GM18520 (cell line): ENCODE data around the gene OTX1.
A peak's percentile ranks its signal among the peaks of the same experiment; 100 is the strongest.
"Not testable (repeated sequence)": the region's sequence is repeated elsewhere in the genome, so short reads cannot be mapped to it uniquely, and the experiment has no call there.

Experiments used
- ATAC-seq: cut with Tn5 transposase; IDR thresholded peaks from one replicate; pipeline ENCODE4 v1.9.1; 2021; ENCODE audit not compliant: unreplicated experiment

The OTX1 gene

DNA sequence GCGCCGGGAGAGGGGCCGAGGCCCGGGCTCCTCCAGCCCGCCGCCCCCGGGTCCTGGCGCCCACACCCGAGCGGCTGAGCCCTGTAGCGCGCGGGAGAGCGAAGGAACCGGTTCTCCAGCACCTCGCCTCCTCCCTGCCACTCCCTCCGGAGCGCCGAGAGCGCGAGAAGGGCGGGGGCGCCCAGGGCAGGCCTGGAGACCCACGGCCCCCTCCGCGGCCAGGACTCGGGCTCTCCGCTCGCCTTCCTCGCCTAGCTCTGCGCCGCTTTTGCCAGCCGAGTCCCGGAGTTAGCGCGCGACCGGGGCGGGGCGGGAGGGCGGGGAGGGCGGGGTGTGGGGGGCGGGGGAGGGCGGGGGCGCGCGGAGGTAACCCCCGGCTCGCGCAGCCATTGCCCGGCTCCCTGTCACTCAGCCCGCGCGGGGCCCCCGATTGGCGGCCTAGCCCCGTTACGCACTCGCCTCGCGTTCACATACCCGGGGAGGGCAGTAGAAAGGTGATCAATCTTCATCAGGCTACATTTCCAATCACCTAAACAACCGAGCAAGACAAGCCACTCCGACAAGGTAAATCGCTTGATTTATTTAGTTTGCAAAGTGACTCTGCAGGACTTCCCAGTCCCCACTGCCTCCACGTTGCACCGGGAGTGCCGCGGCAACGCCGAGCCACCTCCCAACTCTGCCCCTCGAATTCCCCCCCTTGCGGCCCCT, at the start of gene OTX1:
OTX1 (plus strand) TSS at position 497 of the 708 bp plus-strand sequence. CDS start 2,161 bp downstream, outside the sequence.
- ATAC-seq: peak; percentile 93

GRCh38 chr2:63001576-63001975, 49.1 kb upstream of the OTX1 start:
- ATAC-seq: no peak

GRCh38 chr2:63003351-63003750, 47.3 kb upstream of the OTX1 start:
- ATAC-seq: no peak

- no peak for ATAC-seq
Measured at GRCh38 chr2:63007813-63008458, 42.7 kb upstream of the OTX1 start.

DNA sequence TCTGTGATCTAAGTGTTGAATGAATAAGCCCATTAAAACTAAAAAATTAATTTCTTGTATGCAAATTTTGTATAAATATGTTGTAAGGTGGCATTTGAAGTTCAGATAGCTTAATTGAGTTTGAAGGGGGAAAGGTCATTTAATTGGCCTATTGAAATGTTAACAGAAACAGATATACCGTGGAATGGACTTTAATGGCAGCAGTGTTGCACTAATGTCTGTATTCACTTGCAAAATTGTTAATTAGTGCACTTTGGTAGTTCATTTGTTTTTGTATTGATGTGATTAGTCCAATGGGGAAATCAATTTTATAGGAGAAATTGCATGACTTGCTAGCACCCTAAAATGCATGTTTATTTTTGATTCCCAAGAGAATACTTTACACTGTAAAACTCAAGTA, 41.8 kb upstream of the OTX1 start:
- no peak for ATAC-seq

GRCh38 chr2:63009490-63009889, 41.1 kb upstream of the OTX1 start:
- no peak for ATAC-seq

DNA sequence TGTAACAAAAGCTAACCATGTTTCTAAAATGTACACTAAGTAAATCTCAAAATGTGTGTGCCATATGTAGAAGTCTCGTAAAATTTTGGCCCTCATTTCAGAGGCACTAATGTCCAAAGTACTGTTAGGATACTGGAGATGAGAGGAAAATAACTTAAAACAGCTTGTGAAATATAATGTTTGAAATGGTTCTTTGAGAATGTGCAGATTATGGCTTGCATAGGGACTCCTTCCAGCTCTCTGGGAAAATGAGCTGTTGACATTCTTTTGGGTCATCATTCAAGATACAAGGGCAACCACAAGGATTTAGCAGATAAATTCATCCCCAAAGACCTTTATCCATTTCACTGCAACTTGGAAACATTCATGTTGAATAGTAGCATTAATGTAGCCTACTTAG, 38.1 kb upstream of the OTX1 start:
- ATAC-seq: no peak

DNA sequence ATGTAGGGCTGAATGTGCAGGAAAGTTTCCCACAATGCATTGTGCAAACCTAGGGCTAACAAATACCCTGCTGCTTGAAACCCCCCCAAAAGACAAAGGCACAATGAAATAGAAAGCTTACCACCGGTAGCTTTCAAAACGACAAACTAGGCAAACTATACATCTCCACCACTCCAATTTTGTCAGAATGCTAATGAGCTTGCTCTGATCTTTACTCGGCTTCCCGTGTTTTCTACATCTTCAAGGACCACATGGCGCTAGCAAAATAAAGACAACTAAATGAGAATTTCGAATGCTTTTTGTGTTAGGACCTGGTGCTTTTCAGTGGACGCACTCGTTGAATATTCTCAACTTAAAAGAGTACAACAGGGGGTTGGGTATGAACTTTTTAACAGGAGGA, 37.2 kb upstream of the OTX1 start:
- ATAC-seq: no peak

- no peak for ATAC-seq
Measured at GRCh38 chr2:63015389-63015788, 35.2 kb upstream of the OTX1 start.

GRCh38 chr2:63018439-63018838, 32.2 kb upstream of the OTX1 start:
- ATAC-seq: no peak

DNA sequence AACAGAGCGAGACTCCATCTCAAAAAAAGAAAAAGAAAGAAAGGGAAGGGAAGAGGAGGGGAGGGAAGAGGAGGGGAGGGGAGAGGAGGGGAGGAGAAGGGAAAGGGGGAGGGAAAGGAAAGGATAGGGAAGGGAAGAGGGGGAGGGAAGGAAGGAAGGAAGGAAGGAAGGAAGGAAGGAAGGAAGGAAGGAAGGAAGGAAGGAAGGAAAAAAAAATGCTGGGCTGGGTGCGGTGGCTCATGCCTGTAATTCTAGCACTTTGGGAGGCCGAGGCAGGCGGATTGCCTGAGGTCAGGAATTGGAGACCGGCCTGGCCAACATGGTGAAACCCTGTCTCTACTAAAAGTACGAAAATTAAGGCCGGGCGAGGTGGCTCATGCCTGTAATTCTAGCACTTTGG, 30.9 kb upstream of the OTX1 start:
- ATAC-seq: not testable (repeated sequence)

- ATAC-seq: no peak
Measured at GRCh38 chr2:63023444-63023843, 27.2 kb upstream of the OTX1 start.

GRCh38 chr2:63027220-63027619, 23.4 kb upstream of the OTX1 start:
- no peak for ATAC-seq

GRCh38 chr2:63029058-63029457, 21.6 kb upstream of the OTX1 start:
- no peak for ATAC-seq

GRCh38 chr2:63034526-63034925, 16.1 kb upstream of the OTX1 start:
- no peak for ATAC-seq

DNA sequence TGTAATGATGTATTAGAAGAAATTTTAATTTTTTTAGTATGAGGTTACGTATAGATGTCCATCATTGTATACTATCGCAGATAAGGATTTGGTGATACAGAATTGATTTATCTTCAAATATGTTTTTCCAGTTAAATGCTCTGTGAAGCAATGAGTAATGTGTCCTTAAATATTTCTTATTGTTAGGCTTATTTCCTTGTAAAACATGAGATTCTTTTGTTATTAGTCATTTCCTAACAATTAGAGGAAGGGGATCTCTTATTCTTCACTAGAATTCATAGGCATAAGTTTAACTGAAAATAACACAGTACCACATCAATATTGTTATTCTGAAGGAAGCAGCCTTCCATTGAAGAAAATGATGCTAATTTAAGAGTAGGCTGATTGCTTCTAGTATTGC, 15.5 kb upstream of the OTX1 start:
- no peak for ATAC-seq

DNA sequence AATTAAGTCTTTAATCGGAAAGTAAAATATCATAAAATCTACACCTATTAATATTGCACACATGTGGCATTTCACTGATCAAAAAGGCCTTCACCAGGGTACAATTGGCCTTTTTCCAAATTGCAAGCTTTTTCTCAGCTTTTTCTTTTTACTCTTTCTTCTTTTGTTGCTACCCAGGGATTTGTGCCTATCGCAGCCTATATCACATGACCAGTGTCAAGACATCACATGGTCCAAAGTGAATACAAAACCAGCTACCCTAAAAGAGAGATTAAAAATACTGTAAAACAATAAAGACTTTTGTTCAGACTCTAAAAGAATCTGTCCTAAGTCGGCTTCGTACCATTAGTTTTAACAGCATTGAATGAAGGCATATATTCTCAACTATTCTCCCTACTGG, 15.0 kb upstream of the OTX1 start:
- no peak for ATAC-seq

DNA sequence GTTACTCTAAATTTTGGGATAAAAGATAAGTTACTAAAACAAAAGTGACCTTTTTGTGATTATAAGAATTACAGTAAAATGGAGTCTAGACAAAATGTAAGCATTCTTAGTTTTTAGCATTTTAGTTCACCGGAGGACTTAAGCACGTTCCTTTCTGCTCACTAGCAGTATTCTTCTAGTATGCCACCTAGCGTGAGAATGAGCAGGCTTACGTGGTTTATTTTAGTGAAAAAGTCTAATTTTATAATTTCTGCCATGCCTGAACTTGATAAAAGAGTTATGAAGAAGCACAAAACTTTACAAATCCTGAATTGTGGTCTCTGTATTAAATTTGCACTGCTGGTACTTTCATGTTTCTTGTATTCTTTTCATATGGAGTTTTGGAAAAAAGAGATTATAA, 12.6 kb upstream of the OTX1 start:
- ATAC-seq: no peak

GRCh38 chr2:63040586-63040985, 10.0 kb upstream of the OTX1 start:
- ATAC-seq: no peak

GRCh38 chr2:63041592-63041991, 9.0 kb upstream of the OTX1 start:
- ATAC-seq: no peak

DNA sequence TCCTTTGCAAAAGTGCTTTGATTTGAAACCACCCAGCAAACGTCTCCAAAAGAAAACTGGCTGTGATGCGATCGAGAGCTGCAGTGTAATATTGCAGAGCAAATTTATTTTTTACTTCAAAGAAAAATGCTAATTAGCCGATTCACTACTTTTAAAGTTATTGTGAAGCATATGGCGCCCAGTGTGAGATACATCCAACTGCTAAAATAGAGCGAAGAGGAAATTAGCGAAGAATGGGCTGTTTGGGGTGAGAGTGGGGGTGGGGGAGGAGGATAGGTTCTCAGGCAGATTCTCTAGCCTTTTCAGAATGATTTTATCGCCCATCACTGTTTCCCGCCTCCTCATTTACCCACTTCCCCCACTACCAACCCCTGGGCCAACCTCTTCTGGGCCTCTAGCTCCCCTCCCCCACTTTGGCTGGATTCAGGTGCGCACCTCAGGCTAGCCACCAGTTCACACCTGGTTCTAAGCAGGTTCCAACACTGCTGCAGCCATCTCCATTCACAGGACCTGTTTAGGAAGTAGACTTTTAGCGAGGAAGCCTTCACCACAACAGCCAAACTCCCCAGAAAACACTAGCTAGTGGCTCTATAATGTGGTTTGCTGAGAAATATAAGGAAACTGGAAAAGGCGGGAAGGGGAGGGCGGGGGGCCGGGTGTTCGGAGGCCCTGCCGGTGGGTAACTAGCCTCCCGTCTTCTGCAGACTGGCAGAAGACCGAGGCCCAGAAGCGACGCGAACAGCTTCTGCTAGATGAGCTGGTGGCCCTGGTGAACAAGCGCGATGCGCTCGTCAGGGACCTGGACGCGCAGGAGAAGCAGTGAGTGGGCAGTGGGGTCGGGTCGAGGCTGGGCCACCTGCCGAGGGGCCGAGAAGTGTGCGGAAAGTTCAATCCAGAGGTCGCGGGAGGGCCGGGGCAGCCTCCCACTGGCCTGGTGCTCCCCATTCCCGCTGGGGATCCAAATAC, 6.0 kb upstream of the OTX1 start:
- no peak for ATAC-seq

- no peak for ATAC-seq
Measured at GRCh38 chr2:63046552-63046951, 4.1 kb upstream of the OTX1 start.
